ENCODE measurements around the gene OR1I1. TPM values are rescaled to one million over a fixed set of nuclear protein-coding genes. Genes with fewer than 3 reads are reported as not detected.
A peak's percentile ranks its signal among the peaks of the same experiment; 100 is the strongest.

OR1I1 gene
- polyA plus RNA-seq, 3 donors: not detected

DNA sequence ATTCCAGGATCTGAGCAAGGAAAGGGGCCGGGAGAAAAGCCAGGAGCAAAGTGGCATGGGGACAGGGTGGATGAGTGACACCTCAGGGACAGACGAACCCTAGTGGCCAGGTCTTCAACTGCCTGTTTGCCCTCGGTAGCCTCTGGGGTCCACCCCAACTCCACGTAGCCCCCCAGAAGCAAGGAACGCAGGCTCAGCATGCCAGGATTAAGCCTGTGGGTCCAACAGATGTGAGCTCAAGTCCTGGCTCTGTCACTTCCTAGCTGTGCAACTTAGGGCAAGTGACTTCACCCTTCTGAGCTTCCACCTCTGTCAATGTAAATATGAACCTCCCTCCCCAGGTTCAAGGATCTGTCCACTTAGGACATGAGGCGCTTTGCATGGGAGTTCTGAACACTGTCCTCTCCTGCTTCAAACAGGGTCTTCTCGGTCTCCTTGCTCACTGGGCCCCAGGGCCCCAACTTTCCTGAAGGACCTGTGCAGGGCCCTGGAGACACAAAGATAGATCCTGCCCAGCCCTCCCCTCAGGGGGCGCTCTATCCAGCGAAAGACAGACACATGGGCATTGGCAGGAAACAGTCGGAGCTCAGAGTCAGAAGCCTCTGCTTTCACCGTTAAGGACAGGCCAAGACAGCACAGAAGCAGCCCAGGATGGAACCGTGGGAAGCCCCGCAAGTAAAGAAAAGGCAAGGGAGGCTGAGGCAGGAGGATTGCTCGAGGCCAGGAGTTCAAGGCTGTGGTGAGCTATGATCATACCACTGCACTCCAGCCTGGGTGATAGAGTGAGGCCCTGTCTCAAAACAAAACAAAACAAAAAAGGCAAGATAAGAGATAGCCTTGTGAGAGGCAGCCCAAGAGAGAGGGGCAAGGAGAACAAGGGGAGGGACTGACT lies 38.4 kb downstream of the OR1I1 start:
- no peak overlapping the region for H3K4me2 ChIP-seq (replicated peaks; ENCODE audit: extremely low read depth, low read length, poor library complexity, severe bottlenecking)
- peaks cover 0 to 1% (median 0%) of the 10 kb centered on the region in 3 donors for H3K27me3 Mint-ChIP-seq (ENCODE audit: low read depth in 3 of 3)
- TF ChIP-seq, protein P1, sequence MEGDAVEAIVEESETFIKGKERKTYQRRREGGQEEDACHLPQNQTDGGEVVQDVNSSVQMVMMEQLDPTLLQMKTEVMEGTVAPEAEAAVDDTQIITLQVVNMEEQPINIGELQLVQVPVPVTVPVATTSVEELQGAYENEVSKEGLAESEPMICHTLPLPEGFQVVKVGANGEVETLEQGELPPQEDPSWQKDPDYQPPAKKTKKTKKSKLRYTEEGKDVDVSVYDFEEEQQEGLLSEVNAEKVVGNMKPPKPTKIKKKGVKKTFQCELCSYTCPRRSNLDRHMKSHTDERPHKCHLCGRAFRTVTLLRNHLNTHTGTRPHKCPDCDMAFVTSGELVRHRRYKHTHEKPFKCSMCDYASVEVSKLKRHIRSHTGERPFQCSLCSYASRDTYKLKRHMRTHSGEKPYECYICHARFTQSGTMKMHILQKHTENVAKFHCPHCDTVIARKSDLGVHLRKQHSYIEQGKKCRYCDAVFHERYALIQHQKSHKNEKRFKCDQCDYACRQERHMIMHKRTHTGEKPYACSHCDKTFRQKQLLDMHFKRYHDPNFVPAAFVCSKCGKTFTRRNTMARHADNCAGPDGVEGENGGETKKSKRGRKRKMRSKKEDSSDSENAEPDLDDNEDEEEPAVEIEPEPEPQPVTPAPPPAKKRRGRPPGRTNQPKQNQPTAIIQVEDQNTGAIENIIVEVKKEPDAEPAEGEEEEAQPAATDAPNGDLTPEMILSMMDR (IDR thresholded peaks at IDR 0.05): no peak
- H3K79me2 ChIP-seq (ENCODE audit: insufficient read depth, low read length): peaks cover 17% of the 10 kb centered on the region
- intact Hi-C loops (cut with micrococcal nuclease): loop anchor here in 1 of 2 donors (10.0 kb wide), 1 partner anchor 254 kb away; the partner anchor contains the start of gene AKAP8
- no peak overlapping the region for H2AFZ ChIP-seq (ENCODE audit: insufficient read depth, low read depth, low read length, poor library complexity, severe bottlenecking)
- no peak overlapping the region for H3K4me3 ChIP-seq (replicated peaks in 1 of 3; ENCODE audit: low read depth in 2 of 3, low read length in 3 of 3)
- no peak overlapping the region for H3K4me3 Mint-ChIP-seq
- H3K9me3 Mint-ChIP-seq: peaks cover 0 to 4% (median 2%) of the 10 kb centered on the region in 7 donors
- H3K36me3 Mint-ChIP-seq: peaks cover 64 to 77% of the 10 kb centered on the region in 2 donors
- H3K27ac ChIP-seq (ENCODE audit: low read depth in 1 of 2, low read length in 2 of 2): no peak overlapping the region
- peaks cover 11 to 13% of the 10 kb centered on the region in 2 donors for H3K4me1 ChIP-seq (ENCODE audit: control insufficient read depth in 1 of 2, insufficient read depth in 2 of 2, low read length in 2 of 2)
- H3K27ac Mint-ChIP-seq: peak overlapping the region in 1 of 7 donors; percentile 62
- peaks cover 11% of the 10 kb centered on the region for H3K4me1 Mint-ChIP-seq
- H3K36me3 ChIP-seq (replicated peaks in 1 of 2; ENCODE audit: control insufficient read depth in 1 of 2, insufficient read depth in 2 of 2, low read length in 2 of 2): peaks cover 57 to 72% of the 10 kb centered on the region in 2 donors
- H3K27me3 ChIP-seq (ENCODE audit: control insufficient read depth in 2 of 2, insufficient read depth in 2 of 2, low read length in 2 of 2): no peaks in the 10 kb centered on the region
- WGBS (ENCODE audit: insufficient coverage): 96% methylated on average over 12 of the region's 14 CpGs
- DNase-seq: peak in 1 of 3 donors; percentile 1
- no peak overlapping the region for H3K9ac ChIP-seq (ENCODE audit: insufficient read depth, low read length, poor library complexity, severe bottlenecking)
- H3K9me3 ChIP-seq (replicated peaks in 1 of 2; ENCODE audit: control insufficient read depth in 1 of 2, insufficient read depth in 1 of 2, low read length in 2 of 2): no peaks in the 10 kb centered on the region
- H4K20me1 ChIP-seq (ENCODE audit: insufficient read depth, low read length): no peaks in the 10 kb centered on the region

DNA sequence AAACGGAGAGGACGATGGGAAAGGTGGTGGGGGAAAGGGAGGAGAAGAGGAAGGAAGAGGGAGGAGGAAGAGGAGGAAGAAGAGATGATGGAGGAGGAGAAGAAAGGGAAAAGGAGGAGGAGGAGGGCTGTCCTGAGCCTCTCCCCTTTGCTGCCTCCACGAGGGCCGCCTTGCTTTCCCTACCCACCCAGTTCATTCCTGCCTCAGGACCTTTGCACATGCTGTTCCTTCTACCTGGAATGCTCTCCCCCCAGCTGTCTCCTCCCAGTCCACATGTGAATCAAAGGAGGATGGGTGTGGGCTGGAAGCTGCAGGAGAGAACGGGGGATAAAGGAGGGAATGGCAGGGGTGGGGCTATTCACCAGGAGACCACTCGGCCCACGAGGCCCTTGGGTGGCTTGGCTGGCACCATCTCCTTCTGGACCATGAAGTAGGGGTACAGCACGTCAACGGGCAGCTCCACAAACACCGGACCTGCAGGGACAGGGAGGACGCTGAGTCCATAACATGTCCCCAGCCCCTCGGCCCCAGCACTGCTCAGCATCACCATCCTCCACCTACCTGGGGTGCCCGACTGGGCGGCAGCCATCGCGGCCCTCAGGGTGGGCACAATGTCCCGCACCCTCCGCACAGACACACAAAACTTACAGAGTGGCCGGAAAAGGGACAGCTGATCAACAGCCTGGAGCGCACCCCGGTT lies 40.5 kb downstream of the OR1I1 start:
- Histone ChIP-seq H3K9me3 (replicated peaks in 1 of 2; ENCODE audit: control insufficient read depth in 1 of 2, insufficient read depth in 1 of 2, low read length in 2 of 2) (no peaks in the 10 kb centered on the region), H3K36me3 (replicated peaks in 1 of 2; ENCODE audit: control insufficient read depth in 1 of 2, insufficient read depth in 2 of 2, low read length in 2 of 2) (peaks cover 36 to 51% of the 10 kb centered on the region in 2 donors), H3K9ac (ENCODE audit: insufficient read depth, low read length, poor library complexity, severe bottlenecking) (no peak overlapping the region), H2AFZ (ENCODE audit: insufficient read depth, low read depth, low read length, poor library complexity, severe bottlenecking) (no peak overlapping the region), H3K4me1 (ENCODE audit: control insufficient read depth in 1 of 2, insufficient read depth in 2 of 2, low read length in 2 of 2) (peaks cover 13% of the 10 kb centered on the region in 2 donors), H3K79me2 (ENCODE audit: insufficient read depth, low read length) (peaks cover 17% of the 10 kb centered on the region), H4K20me1 (ENCODE audit: insufficient read depth, low read length) (no peaks in the 10 kb centered on the region), H3K4me2 (replicated peaks; ENCODE audit: extremely low read depth, low read length, poor library complexity, severe bottlenecking) (no peak overlapping the region), H3K4me3 (replicated peaks in 1 of 3; ENCODE audit: low read depth in 2 of 3, low read length in 3 of 3) (no peak overlapping the region), H3K27ac (ENCODE audit: low read depth in 1 of 2, low read length in 2 of 2) (no peak overlapping the region), H3K27me3 (ENCODE audit: control insufficient read depth in 2 of 2, insufficient read depth in 2 of 2, low read length in 2 of 2) (no peaks in the 10 kb centered on the region)
- no peak for DNase-seq
- peaks cover 0 to 4% (median 2%) of the 10 kb centered on the region in 7 donors for H3K9me3 Mint-ChIP-seq
- H3K27ac Mint-ChIP-seq: peak overlapping the region in 2 of 7 donors; percentile 42 to 59
- H3K36me3 Mint-ChIP-seq: peaks cover 44 to 56% of the 10 kb centered on the region in 2 donors
- no peak overlapping the region for H3K4me3 Mint-ChIP-seq
- 94% methylated on average over 16 of the region's 21 CpGs for whole genome bisulfite sequencing (ENCODE audit: insufficient coverage)
- intact Hi-C loops (cut with micrococcal nuclease): loop anchor here in 1 of 2 donors (10.0 kb wide), 1 partner anchor 252 kb away; the partner anchor contains the start of gene AKAP8
- peaks cover 11% of the 10 kb centered on the region for H3K4me1 Mint-ChIP-seq
- TF ChIP-seq, protein P1 (IDR thresholded peaks at IDR 0.05): no peak
- peaks cover 0 to 1% (median 0%) of the 10 kb centered on the region in 3 donors for H3K27me3 Mint-ChIP-seq (ENCODE audit: low read depth in 3 of 3)

All from CD14-positive monocyte (primary cell).